Measurements from ENCODE around the gene SERGEF. TPM values are rescaled to one million over a fixed set of nuclear protein-coding genes. Genes with fewer than 3 reads are reported as not detected.
"Not testable (repeated sequence)": the region's sequence is repeated elsewhere in the genome, so short reads cannot be mapped to it uniquely, and the experiment has no call there.

SERGEF gene
- total RNA-seq, 1 donor from 2014 or later = 32.4 TPM

DNA sequence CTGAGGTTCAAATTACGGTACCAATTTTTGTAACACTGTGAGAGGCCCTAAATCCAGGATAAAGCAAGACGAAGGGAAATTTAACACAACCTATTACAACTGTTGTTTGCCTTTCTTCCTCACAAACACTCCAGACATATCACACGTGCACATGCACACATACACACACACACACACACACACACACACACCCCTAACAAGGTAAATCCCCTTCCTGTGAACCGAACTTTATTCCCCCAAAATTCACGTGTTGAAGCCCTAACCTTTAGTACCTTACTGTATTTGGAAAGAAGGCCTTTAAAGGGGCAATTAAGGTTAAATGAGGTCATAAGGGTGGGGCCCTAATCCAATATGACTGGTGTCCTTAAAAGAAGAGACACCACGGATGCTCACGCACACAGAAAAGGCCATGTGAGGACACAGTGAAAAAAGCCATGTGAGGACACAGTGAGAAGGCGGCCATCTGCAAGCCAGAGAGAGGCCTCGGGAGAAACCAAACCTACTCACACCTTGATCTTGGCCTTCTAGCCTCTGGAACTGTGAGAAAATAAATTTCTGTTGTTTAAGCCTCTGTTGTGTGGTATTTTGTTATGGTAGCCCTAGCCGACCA is 1.8 kb downstream of the SERGEF start:
- H3K4me1 Mint-ChIP-seq (ENCODE audit: low read depth) = peaks cover 11% of the 10 kb centered on the region
- TF ChIP-seq, protein P1, sequence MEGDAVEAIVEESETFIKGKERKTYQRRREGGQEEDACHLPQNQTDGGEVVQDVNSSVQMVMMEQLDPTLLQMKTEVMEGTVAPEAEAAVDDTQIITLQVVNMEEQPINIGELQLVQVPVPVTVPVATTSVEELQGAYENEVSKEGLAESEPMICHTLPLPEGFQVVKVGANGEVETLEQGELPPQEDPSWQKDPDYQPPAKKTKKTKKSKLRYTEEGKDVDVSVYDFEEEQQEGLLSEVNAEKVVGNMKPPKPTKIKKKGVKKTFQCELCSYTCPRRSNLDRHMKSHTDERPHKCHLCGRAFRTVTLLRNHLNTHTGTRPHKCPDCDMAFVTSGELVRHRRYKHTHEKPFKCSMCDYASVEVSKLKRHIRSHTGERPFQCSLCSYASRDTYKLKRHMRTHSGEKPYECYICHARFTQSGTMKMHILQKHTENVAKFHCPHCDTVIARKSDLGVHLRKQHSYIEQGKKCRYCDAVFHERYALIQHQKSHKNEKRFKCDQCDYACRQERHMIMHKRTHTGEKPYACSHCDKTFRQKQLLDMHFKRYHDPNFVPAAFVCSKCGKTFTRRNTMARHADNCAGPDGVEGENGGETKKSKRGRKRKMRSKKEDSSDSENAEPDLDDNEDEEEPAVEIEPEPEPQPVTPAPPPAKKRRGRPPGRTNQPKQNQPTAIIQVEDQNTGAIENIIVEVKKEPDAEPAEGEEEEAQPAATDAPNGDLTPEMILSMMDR (IDR thresholded peaks at IDR 0.05; ENCODE audit: unreplicated experiment) = no peak
- H3K9me3 Mint-ChIP-seq (ENCODE audit: low read depth) = no peaks in the 10 kb centered on the region
- H3K27me3 Mint-ChIP-seq = peaks cover 21% of the 10 kb centered on the region
- DNase-seq (ENCODE audit: low spot score, unreplicated experiment) = no peak
- H3K4me3 Mint-ChIP-seq (ENCODE audit: low read depth) = peak overlapping the region; percentile 93
- H3K27ac Mint-ChIP-seq = no peak overlapping the region
- H3K36me3 Mint-ChIP-seq (ENCODE audit: insufficient read depth) = peaks cover 4% of the 10 kb centered on the region

DNA sequence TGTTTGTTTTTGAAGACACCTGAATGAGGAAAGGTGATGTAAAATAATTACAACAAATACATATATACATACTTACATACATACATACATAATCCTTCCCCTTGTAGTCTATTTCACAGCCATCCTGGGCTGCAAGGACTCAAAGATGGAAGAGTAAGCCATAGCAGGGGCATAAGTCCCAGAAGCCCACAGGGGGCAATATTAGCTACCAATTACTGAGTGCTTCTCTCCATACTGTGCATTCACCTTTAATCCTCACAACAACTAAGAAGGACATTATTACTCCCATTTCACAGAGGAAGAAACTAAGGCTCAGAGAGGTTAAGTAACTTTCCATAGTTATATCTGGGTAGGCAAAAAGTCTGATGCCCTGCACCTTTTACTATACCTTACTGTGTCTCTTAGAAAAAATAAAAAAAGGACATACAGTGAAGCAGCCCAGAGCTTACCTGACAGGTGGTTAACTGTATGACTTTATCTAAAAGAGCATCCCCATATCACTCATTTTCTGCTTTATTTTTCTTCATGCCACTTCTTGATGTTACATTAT is 2.7 kb downstream of the SERGEF start:
- Mint-ChIP-seq H3K9me3 (ENCODE audit: low read depth) (no peaks in the 10 kb centered on the region), H3K27ac (no peak overlapping the region), H3K4me3 (ENCODE audit: low read depth) (no peak overlapping the region), H3K4me1 (ENCODE audit: low read depth) (peaks cover 11% of the 10 kb centered on the region), H3K27me3 (peaks cover 15% of the 10 kb centered on the region), H3K36me3 (ENCODE audit: insufficient read depth) (peaks cover 4% of the 10 kb centered on the region)
- no peak for DNase-seq (ENCODE audit: low spot score, unreplicated experiment)
- TF ChIP-seq, protein P1 (IDR thresholded peaks at IDR 0.05; ENCODE audit: unreplicated experiment) = no peak

DNA sequence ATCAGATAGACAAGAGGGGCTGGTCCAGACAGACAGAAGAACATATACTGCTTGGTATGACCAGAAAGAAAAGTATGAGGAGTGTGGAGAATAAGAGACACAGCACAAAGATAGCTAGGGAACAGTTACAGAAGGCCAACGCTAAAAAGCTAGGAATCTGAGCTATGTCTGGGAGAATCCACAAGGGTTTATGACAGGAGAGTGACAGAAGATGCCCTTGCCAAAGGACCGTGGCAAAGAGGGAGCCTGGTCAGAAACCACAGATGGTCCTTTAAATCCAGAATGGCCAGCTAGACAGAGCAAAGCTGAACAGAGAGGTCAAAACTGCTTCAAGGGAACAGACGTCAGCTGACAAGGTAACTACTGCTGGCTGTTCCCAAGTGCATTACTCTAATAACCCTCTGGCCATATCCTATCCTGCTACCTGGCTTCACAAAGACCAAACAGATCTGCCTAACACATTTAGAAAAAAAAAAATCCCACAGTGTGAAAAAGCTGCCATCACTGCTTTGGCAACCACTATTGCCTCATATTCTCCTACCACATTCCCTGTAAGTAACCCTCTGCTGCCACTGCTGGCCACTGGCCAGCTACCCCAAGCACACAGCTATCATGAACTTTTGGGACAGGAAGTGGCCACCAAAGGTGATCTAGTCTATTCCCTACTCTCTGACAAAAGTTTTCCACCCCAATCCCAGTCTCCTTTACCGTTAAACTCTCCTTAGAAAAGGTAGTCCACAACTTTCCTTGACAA is 7.3 kb downstream of the SERGEF start:
- Mint-ChIP-seq H3K27ac (no peak overlapping the region), H3K9me3 (ENCODE audit: low read depth) (no peaks in the 10 kb centered on the region), H3K36me3 (ENCODE audit: insufficient read depth) (peaks cover 6% of the 10 kb centered on the region), H3K4me1 (ENCODE audit: low read depth) (no peaks in the 10 kb centered on the region), H3K27me3 (no peaks in the 10 kb centered on the region), H3K4me3 (ENCODE audit: low read depth) (no peak overlapping the region)
- TF ChIP-seq, protein P1 (IDR thresholded peaks at IDR 0.05; ENCODE audit: unreplicated experiment) = no peak
- no peak for DNase-seq (ENCODE audit: low spot score, unreplicated experiment)

DNA sequence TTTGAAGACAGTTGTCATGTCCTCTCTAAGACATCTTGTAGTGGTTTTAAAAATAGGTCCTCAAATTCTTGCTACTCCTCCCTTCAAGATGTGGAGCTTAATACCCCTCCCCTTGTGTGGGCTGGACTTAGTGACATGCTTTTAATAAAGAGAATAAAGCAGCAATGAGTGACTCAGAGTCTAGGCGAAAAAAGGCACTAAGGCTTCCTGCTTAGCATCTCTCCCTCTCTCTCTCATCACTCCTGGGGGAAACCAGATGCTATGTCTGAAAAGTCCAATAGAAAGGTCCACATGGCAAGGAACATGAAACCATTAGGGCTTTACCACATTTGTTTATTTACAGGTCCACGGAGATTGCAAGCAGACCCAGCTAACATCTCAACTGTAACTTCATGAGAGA is 11.7 kb downstream of the SERGEF start:
- Mint-ChIP-seq H3K36me3 (ENCODE audit: insufficient read depth) (peaks cover 10% of the 10 kb centered on the region), H3K27ac (no peak overlapping the region), H3K27me3 (no peaks in the 10 kb centered on the region), H3K4me1 (ENCODE audit: low read depth) (no peaks in the 10 kb centered on the region), H3K9me3 (ENCODE audit: low read depth) (no peaks in the 10 kb centered on the region), H3K4me3 (ENCODE audit: low read depth) (no peak overlapping the region)
- no peak for DNase-seq (ENCODE audit: low spot score, unreplicated experiment)
- TF ChIP-seq, protein P1 (IDR thresholded peaks at IDR 0.05; ENCODE audit: unreplicated experiment) = no peak

DNA sequence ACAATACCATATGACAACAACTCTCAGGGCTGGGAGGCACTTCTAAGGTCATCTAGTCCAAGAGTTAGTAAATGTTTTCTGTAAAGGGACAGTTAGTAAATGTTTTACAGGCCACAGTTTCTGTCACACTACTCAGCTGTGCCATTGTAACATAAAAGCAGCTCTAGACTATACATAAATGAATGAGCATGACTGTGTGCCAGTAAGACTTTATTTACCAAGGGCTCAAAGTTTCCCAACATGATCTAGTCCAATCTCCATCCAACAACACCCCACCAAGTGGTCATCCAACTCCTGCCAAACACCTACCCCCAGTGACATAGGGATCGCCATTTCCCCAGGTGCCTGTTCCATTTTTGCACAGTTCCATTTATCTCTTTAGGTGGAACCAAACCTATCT is 12.1 kb downstream of the SERGEF start:
- Mint-ChIP-seq H3K9me3 (ENCODE audit: low read depth) (no peaks in the 10 kb centered on the region), H3K27me3 (no peaks in the 10 kb centered on the region), H3K36me3 (ENCODE audit: insufficient read depth) (peaks cover 10% of the 10 kb centered on the region), H3K4me1 (ENCODE audit: low read depth) (no peaks in the 10 kb centered on the region), H3K4me3 (ENCODE audit: low read depth) (no peak overlapping the region), H3K27ac (no peak overlapping the region)
- TF ChIP-seq, protein P1 (IDR thresholded peaks at IDR 0.05; ENCODE audit: unreplicated experiment) = no peak
- DNase-seq (ENCODE audit: low spot score, unreplicated experiment) = no peak

DNA sequence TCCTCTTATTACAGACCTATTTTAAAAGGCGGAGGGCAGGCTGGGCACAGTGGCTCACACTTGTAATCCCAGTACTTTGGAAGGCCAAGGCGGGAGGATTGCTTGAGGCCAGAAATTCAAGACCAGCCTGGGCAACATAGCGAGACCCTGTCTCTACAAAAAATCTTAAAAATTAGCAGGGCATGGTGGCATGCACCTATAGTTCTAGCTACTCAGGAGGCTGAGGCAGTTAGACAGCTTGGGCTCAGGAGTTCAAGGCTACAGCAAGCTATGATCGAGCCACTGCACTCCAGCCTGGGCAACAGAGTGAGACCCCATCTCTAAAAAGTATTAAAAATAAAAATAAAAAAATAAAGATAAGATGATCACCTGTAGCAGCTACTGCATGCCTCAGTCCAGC is 12.7 kb downstream of the SERGEF start:
- H3K4me1 Mint-ChIP-seq (ENCODE audit: low read depth); H3K9me3 Mint-ChIP-seq (ENCODE audit: low read depth); H3K4me3 Mint-ChIP-seq (ENCODE audit: low read depth); DNase-seq (ENCODE audit: low spot score, unreplicated experiment); H3K27ac Mint-ChIP-seq; H3K27me3 Mint-ChIP-seq: not testable (repeated sequence)
- peaks cover 12% of the 10 kb centered on the region for H3K36me3 Mint-ChIP-seq (ENCODE audit: insufficient read depth)
